Urinary bladder (tissue), 4 donors: ENCODE measurements around the gene MT3. TPM values are rescaled to one million over a fixed set of nuclear protein-coding genes. Genes with fewer than 3 reads are reported as not detected.
A peak's percentile ranks its signal among the peaks of the same experiment; 100 is the strongest.

Experiments used
- DNase-seq: peaks from one replicate; pipeline ENCODE4 v3.0.0-alpha.2; 2015; ENCODE audit errors: extremely low spot score
- H3K27ac ChIP-seq: one replicate; pipeline ENCODE4 v1.5.1; 2013; ENCODE audit warnings: low read depth, mild to moderate bottlenecking, moderate library complexity
- H3K36me3 ChIP-seq: one replicate; pipeline ENCODE4 v1.6.1; 2013; ENCODE audit warnings: mild to moderate bottlenecking, moderate library complexity; ENCODE audit not compliant: insufficient read depth
- H3K4me1 ChIP-seq: one replicate; pipeline ENCODE4 v1.6.1; 2013; ENCODE audit warnings: mild to moderate bottlenecking, moderate library complexity; ENCODE audit not compliant: insufficient read depth
- H3K4me3 ChIP-seq: one replicate; pipeline ENCODE4 v1.5.1; 2013; ENCODE audit warnings: low read depth, low read length
- WGBS: extraction: QIAGEN DNeasy Blood & Tissue Kit; methylation state at CpG from one replicate; pipeline ENCODE4 v1.1.7; 2013; 5-methylcytosine and 5-hydroxymethylcytosine counted together
- polyA plus RNA-seq: library from polyadenylated mRNA; stranded (reverse); fragments of 200-250 nt; gene quantifications from one replicate; pipeline ENCODE4 v1.2.3, GENCODE V29; 2013
- total RNA-seq: library from RNA; depleted of rRNA; stranded (reverse); fragments of >200 nt; gene quantifications from one replicate; pipeline ENCODE4 v1.2.3, GENCODE V29; 2014
- donor health status: healthy with polysubstance abuse.
- donor health status: healthy.

Gene MT3
- total RNA-seq (1.1 TPM), polyA plus RNA-seq (8.7 TPM)

DNA sequence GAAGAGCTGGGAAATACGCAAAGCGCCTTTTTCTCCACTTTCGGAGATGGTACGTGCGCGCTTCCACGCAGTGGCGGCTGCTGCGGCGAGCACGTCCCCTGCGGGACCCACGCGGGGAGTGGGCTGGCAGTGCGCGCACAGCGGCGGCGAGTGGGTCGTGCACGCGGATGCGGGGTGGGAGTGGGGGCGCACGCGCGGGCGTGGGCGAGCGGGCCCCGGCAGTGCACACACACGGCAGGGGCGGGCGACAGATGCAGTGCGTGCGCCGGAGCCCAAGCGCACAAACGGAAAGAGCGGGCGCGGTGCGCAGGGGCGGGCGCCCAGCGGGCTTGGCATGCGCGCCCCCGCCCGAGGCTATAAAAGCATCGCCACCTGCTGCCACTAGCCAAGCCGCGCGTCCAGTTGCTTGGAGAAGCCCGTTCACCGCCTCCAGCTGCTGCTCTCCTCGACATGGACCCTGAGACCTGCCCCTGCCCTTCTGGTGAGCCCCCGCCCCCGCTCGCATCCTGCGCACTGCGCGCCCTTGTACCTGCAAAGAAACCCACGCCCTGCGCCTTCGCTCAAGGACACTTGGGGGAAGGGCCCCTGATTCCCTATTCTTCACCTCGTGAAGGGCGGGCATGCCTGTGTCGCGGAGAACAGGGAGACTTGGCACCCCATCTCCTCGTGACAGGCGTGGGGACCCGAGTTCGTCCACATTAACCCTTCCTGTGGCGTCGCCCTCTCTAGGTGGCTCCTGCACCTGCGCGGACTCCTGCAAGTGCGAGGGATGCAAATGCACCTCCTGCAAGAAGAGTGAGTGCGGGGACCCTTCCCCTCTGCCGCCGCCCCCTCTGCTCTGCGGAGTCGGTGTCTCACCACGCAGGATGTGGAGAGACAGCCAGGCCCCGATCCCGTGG, at the start of gene MT3:
TSS of gene MT3 (plus strand) at position 388 of the 899 bp plus-strand sequence. CDS start at position 451, 63 bp downstream.
- Histone ChIP-seq H3K4me1 (peaks cover 2% of the 10 kb centered on the region), H3K36me3 (no peaks in the 10 kb centered on the region), H3K4me3 (peak within 1 kb of the TSS; percentile 48), H3K27ac (no peak within 1 kb of the TSS)
- DNase-seq, result no peak
- 7% methylated on average over 87 of the region's 87 CpGs for WGBS

DNA sequence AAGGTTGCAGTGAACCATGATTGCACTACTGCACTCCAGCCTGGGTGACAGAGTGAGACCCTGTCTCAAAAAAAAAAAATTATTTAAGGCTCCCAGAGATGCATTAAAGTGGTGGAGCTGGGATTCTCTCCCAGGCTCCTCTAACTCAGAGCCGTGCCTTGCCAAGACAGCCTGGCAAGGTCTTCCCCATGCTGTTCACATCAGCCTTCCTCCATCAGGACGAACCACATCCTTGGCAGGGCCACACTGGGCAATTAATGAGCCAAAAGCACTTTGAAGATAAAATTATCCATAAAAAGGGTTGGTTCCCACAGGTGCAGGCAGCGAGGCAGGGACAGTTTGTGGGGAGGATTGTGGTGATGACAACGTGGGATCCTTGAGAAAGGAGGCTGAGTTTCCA, 49.7 kb upstream of the MT3 start:
- 63% methylated on average over 4 of the region's 4 CpGs for WGBS
- no peak for DNase-seq
- no peak overlapping the region for H3K27ac ChIP-seq

GRCh38 chr16:56542039-56542438, 47.3 kb upstream of the MT3 start:
- Histone ChIP-seq H3K27ac (no peak overlapping the region), H3K36me3 (no peaks in the 10 kb centered on the region), H3K4me3 (no peak overlapping the region), H3K4me1 (no peaks in the 10 kb centered on the region)
- DNase-seq, result no peak
- WGBS, result 16% methylated on average over 2 of the region's 2 CpGs

More for the DNA sequence above, 49.7 kb upstream of the MT3 start:
- no peaks in the 10 kb centered on the region for H3K4me1 ChIP-seq
- H3K4me3 ChIP-seq, result no peak overlapping the region
- no peaks in the 10 kb centered on the region for H3K36me3 ChIP-seq

DNA sequence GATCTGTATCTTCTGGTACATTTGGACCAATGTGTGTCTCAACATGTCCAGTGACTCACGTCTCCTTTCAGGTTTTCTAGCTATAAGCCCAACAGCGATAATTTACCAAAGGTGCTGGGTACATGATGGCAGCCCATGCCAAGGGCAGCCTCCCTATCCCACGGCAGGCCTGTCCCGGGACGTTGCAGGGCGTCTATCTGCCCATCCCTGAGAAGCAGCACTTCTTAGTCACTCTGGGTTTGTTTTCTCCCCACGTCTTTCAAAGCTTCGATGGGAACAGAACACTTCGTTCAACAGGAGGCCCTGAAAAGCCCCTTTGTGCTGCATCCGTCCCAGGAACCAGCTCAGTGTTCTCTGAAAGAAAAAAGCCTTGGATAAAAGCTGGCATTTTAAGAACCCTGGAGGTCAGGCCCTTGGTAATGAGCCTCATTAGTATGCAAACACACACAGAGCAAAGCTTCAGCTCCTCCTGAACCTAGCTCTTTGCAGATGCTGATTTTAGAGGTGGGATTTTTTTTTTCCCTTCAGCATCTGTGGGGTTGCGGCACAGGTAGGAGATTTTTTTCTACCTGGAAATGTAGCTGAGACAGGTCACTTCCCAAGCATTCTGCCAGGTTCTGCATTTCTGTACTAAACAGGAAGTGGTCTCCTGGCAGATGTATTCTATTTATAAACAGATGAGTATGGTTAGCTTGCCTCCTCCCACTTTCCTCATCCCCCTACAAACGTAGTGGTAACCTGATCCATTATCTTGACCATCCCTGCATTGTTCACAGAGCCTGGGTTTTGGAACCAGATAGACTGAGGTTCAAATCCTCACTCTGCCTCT, 42.0 kb upstream of the MT3 start:
- H3K4me3 ChIP-seq, result no peak overlapping the region
- no peaks in the 10 kb centered on the region for H3K36me3 ChIP-seq
- no peaks in the 10 kb centered on the region for H3K4me1 ChIP-seq
- 35% methylated on average over 12 of the region's 12 CpGs for WGBS
- no peak for DNase-seq
- no peak overlapping the region for H3K27ac ChIP-seq

- H3K4me3 ChIP-seq, result no peak overlapping the region
- H3K27ac ChIP-seq, result no peak overlapping the region
- WGBS, result 79% methylated on average over 4 of the region's 4 CpGs
- no peak for DNase-seq
- H3K4me1 ChIP-seq, result no peaks in the 10 kb centered on the region
- H3K36me3 ChIP-seq, result no peaks in the 10 kb centered on the region
Measured at GRCh38 chr16:56547949-56548567, 41.3 kb upstream of the MT3 start.

DNA sequence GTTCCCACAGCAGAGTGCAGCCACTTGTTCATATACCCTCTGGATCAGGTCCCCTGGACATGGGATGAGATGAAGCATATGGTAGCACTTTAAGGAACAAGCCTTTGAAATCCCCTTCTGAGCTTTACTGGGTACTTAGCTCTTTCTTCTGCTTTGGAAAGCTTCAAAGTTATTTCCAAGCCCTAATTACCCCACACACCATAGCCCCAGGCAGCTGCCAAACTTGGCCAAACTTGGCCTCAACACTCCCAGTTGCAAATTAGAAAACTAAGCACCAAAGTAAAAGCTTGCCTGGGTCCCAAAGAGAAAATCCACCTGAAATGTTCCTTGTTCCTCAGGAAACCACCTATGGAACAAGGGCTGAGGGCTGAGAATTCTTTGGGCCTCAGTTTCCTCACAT, 40.2 kb upstream of the MT3 start:
- DNase-seq, result no peak
- no peaks in the 10 kb centered on the region for H3K36me3 ChIP-seq
- no peaks in the 10 kb centered on the region for H3K4me1 ChIP-seq
- no peak overlapping the region for H3K27ac ChIP-seq
- no peak overlapping the region for H3K4me3 ChIP-seq

DNA sequence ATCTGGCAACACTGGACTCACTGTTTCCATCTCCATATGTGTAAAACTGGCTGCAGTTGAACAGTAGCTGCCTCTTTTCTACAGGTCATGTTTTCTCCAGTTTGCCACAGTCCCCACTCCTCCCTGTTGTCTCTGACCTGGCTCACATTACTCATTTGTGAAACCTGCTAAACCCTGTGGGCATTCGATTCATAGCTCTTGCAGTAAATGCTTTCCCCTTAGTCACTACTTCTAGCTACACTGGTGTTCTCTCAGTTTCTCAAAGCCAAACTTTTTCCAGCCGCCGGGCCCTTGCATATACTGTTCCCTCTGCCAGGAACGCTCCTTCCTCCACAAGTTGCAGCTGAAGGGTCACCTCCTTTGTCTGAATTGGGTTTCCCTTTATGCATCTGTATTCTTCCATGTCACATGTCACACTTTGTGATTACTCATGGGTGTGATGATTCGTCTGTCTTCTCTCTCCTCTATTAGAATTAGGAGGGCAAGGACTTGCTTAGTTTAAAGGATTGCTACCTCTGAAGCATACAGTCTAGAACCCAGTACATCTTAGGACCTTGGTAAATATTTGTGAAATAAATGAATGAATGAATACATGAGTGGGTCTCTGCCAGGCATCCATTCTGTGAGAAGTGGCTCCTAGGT, 39.5 kb upstream of the MT3 start:
- WGBS, result 91% methylated on average over 5 of the region's 5 CpGs
- Histone ChIP-seq H3K27ac (no peak overlapping the region), H3K4me1 (no peaks in the 10 kb centered on the region), H3K4me3 (no peak overlapping the region), H3K36me3 (no peaks in the 10 kb centered on the region)
- no peak for DNase-seq

GRCh38 chr16:56551796-56552738, 37.3 kb upstream of the MT3 start:
- 27% methylated on average over 11 of the region's 11 CpGs for WGBS
- H3K36me3 ChIP-seq, result no peaks in the 10 kb centered on the region
- H3K27ac ChIP-seq, result no peak overlapping the region
- no peak overlapping the region for H3K4me3 ChIP-seq
- no peak for DNase-seq
- H3K4me1 ChIP-seq, result no peaks in the 10 kb centered on the region

DNA sequence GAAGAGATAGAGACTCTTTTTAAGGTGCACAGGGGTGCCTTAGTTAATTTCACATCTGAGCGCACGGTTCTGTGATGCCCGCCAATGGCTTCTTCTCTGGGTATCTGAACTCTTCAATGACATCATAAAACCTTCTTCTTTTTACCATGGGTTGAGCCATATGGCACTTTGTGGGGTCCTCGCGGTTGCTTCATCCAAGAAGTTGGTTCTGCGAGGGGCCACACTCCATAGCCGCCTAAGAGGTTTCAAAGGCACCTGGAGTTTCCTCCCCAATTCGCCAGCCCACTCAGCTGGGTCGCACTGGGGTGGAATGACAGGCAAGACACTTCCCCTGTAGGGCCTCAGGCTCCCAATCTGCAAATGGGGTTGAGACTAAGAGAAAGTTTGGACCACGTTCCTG, 34.9 kb upstream of the MT3 start:
- no peak for DNase-seq
- no peaks in the 10 kb centered on the region for H3K36me3 ChIP-seq
- H3K27ac ChIP-seq, result no peak overlapping the region
- no peaks in the 10 kb centered on the region for H3K4me1 ChIP-seq
- no peak overlapping the region for H3K4me3 ChIP-seq
- 90% methylated on average over 10 of the region's 10 CpGs for WGBS

DNA sequence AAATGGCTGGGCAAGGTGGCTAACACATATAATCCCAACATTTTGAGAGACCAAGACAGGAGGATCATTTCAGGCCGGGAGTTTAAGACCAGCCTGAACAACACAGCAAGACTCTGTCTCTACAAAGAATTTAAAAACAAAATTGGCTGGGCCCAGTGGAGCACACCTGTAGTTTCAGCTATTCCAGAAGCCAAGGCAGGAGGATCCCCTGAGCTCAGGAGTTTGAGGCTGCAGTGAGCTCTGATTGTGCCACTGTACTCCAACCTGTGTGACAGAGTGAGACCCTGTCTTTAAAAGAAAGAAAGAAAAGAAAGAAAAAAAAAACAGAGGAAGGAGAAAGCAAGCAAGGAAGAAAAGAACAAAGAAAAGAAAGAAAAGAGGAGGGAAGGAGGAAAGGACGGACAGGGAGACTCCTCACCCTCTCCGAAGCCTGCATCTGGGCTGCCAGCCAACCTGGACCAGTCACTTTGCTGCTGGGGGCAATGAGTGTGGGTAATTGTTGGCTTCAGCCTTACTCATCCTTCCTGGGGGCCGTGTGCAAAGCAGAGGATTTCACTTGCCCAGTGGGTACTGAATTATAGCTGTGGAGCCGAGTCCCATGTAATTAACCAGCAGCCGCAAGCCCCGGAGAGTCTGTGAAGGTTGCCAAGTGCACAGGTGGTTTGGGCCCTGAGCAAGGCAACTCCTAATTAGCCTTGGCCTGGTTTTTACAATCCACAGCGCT, 31.1 kb upstream of the MT3 start:
- no peaks in the 10 kb centered on the region for H3K36me3 ChIP-seq
- H3K4me1 ChIP-seq, result no peaks in the 10 kb centered on the region
- H3K4me3 ChIP-seq, result no peak overlapping the region
- no peak for DNase-seq
- no peak overlapping the region for H3K27ac ChIP-seq
- WGBS, result 60% methylated on average over 8 of the region's 8 CpGs

GRCh38 chr16:56559109-56559508, 30.2 kb upstream of the MT3 start:
- H3K27ac ChIP-seq, result no peak overlapping the region
- H3K36me3 ChIP-seq, result no peaks in the 10 kb centered on the region
- H3K4me3 ChIP-seq, result no peak overlapping the region
- DNase-seq, result no peak
- no peaks in the 10 kb centered on the region for H3K4me1 ChIP-seq
- 89% methylated on average over 4 of the region's 4 CpGs for WGBS

- no peaks in the 10 kb centered on the region for H3K36me3 ChIP-seq
- WGBS, result 62% methylated on average over 1 of the region's 1 CpG
- H3K27ac ChIP-seq, result no peak overlapping the region
- H3K4me1 ChIP-seq, result no peaks in the 10 kb centered on the region
- no peak overlapping the region for H3K4me3 ChIP-seq
- no peak for DNase-seq
Measured at GRCh38 chr16:56560447-56560846, 28.9 kb upstream of the MT3 start.
